ENCODE data around the gene EDN2.
A peak's percentile ranks its signal among the peaks of the same experiment; 100 is the strongest.

Gene EDN2

DNA sequence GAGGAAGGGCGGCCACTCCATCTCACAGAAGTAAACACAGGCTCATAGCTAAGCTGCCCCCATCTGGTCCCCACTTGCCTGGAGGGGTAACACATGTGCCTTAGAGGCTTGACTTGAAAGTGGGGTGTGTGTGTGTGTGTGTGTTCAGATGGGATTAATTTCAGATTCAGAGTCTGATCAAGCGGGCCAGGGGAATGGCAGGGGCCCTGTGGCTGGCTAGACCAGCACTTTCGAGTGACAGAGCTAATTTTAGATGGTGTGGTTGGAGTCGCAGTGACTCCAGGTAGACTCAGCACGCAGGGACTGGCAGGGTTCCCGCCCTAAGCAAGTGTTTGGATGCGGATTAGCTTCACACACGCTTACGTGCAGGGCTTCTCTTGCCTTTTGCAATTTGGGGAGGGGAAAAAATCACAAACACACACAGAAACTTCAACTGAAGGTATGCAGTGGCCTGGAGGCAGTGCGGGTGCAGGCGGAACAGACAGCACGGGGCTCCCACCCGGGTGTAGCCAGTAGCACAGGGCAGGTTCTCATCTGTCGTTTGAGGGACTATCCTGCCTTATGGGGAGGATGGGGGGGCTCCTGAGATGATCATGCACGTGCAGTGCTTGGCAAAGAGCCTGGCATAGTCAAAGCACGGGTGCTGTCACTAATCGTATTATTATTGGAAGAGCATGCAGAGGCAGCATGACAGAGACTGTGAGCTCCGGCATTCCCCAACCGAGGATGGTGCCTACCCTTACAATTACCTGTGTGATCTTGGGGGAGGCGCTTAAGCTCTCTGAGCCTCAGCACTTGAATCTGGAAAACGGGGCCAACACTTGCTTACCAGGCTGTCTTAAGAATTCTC, 1.3 kb downstream of the EDN2 start:
- no peak for DNase-seq (ENCODE audit: low read depth, low spot score)

DNA sequence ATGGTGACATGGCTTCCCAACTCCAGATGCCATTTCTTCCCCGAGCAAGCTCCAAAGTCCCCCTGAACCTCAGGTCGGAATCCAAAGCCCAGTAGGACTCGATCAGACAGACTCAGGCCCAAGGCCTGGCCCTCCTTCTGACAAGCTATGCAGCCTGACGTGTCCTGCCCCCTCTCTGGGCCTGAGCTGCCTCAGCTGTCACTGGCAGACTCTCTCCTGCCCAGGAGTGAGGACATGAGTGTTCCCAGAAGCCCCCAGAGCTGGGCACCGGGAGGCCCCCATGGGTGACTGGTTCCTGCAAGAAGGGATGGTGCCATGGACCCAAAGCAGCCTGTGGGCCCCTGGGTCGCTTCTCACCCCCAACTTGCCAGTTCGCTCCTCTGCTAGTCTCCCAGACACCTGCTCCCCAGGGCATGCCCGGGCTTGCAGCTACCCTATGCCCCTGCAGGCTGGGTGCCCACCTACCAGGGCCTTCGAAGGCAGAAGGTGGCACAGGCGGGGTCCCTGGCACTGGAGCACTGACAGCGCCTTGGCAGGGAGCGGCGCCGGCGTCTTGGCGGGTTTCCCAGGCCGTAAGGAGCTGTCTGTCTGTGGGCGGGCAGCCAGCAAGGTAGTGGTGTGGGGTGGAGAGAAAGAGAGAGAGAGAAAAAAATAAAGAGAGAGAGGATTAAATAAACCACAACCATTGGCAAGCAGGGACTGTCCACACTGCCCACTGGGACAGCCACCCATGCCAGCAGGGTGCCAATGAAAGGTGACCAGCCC, 2.3 kb downstream of the EDN2 start:
- DNase-seq (ENCODE audit: low read depth, low spot score) = no peak

DNA sequence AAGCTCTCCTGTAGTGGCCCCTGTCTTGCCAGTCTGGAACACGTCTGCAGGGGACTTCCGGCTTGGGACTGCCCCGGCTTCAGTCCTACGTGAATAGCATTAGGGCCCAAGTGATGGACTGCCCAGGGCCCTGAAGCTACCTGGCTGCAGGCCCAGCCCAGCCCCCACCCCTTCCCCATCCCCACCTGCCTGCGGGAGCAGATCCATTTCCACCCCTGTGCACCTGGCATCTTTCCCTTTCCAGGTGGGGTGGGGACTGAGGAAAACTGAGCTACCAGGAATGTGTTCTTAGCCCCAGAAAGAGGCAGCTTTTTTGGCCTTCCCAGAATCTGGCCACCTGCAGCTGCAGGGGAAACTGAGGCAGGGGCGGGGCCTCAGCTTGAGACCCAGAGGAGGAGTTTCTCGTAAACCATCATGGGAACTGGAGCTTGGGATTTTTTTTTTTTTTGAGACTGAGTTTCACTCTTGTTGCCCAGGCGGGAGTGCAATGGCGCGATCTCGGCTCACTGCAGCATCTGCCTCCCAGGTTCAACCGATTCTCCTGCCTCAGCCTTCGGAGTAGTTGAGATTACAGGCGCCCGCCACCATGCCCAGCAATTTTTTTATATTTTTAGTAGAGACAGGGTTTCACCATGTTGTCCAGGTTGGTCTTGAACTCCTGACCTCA, 3.2 kb downstream of the EDN2 start:
- DNase-seq (ENCODE audit: low read depth, low spot score) = no peak

DNA sequence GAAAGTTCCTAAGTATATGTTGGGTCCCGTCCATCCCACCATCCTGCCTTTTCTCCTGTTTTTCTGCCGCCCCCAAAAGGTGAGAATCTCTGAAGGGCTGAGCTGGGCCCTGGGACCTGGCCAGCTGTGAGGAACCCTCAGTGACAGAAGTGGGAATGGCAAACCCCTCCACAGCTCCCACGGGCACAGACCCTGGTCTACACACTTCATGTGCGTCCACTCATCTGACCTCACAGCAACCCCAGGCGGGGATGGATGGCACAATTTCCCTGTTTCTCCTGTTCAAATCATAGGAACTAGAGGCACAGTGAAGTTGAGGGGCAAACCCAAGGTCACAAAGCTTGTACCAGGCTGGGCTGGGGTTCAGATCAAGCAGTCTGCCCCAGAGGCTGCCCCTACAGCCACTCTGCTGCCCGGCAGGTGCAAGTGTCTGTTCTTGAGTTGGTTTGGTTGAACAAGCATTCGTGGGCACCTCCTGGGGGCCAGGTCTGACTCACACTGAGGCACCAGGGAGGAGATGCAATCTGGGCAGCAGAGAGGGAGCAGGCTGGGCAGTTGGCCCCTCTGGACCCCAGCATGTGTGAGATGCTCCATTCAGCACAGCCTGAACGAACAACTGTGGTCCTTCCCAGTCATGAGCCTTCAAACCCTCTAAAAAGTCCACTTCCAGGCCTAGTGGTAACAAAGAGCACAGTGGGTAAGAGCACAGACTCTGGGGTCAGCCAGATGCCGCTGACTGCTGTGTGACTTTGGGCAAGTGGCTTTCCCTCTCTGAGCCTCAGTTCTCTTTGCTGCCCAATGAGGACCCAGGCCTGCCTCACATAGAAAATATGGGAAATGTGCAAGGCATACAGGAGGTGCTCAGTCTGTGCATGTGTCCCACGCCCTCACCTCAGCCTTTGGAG, 4.0 kb downstream of the EDN2 start:
- DNase-seq (ENCODE audit: low read depth, low spot score) = no peak

DNA sequence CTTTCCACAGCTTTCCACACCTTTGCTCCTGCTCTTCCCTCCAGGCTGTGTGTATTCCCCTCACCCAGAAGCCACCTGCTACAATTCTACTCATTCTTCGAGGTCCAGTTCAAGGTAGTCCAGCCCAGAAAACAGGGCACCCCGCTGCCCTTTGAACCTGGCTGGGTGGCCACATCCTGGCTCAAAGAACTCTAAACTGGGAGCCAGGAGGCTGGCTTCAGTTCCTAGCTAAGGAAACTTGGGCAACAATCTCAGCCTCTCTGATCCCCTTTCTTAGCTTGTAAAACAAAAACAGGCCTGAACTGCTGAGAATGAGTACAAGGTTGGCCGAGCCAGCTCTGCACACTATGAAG, 4.7 kb downstream of the EDN2 start:
- DNase-seq (ENCODE audit: low read depth, low spot score) = no peak

DNA sequence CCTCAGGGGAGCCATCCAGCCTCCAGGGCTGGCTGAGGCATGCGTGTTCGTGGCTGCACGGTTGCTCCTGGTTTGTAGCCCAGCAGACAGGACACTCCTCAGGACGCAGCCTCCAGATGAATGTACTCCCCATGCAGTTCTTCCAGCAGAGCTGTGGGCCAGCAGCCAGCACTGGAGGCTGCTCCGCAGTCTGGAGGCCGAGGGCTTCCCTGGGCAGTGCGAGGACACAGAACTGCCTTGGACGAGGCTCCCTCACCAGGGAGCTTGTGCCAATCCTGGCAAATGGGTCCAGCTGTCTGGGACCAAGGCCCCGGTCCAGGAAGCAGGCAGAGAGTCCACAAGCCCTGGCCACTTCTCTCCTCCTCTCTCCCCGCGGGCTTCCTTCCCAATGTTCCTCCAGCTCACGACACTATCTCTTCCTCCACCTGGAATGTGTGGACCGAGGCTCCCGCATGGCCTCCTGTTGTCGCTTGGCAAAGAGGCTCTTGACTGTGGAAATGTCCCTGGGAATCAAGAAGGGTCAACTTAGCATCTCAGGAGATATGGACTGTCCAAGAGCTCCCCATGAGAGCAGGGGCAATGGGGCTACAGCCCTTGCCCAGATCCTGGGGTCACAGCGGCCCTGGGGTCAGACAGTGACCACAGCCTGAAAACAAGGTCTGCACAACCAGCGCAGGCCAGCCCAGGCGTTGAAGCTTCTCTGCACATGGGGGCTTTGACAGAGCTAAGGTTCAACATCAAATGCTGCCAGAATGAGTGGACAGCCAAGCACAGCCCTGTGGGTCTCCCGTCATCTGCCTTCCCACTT, 5.3 kb downstream of the EDN2 start:
- peak; percentile 37 for DNase-seq (ENCODE audit: low read depth, low spot score)

DNA sequence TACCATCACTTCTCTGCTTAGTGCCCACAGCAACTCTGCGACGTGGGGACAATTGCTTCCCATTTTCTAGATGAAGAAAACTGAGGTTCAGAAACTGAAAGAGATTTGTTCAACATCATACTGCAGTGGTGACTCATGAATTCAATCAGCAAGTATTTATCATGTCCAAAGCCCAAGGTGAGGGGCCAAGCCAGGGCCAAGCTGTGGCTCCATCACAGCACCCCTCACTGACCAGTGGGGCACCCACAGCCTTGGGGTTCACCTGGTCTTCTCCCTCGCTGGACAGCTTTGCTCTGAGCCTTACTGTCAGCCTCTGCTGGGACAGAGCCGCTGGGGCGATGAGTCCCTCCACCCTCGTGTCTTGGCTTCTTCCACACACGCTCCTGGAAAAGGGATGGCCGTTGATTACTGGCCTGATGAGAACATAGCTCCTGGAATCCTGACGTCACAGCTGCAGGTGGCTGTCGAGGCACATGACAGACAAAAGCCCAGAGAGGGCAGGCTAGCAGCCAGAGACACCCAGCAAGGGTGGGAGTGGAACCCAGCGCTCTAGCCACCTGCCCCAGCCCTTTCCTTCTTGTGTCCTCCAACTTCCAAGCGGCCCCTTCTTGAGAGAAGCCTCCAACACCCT, 6.2 kb downstream of the EDN2 start:
- DNase-seq (ENCODE audit: low read depth, low spot score) = no peak

DNA sequence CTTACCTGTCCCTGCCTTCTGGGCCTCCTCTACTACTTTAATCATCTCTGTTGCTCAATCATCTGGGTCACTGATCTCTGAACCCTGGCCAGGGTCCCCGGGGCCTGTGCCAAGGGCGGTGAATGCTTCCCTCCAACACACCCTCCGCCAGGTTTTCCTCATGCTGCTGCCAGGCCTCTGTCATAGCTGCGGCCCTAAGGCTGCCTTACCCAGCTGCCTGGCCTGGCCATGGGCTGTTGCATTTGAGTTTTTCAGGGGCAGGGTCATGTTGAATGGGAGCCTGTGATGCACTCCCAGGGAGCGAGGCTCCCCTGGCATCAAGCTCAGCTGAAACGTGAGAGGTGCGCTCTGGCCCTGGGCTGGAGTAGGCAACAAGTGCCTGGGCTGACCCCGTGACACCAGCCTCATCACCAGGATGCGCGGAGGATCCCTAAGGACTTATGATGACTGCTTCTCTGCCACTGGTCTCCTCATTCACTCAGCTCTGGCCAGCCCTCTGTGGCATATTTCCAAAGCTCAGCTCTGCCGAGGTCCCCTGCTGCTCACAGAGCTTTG, 7.6 kb downstream of the EDN2 start:
- peak; percentile 36 for DNase-seq (ENCODE audit: low read depth, low spot score)

DNA sequence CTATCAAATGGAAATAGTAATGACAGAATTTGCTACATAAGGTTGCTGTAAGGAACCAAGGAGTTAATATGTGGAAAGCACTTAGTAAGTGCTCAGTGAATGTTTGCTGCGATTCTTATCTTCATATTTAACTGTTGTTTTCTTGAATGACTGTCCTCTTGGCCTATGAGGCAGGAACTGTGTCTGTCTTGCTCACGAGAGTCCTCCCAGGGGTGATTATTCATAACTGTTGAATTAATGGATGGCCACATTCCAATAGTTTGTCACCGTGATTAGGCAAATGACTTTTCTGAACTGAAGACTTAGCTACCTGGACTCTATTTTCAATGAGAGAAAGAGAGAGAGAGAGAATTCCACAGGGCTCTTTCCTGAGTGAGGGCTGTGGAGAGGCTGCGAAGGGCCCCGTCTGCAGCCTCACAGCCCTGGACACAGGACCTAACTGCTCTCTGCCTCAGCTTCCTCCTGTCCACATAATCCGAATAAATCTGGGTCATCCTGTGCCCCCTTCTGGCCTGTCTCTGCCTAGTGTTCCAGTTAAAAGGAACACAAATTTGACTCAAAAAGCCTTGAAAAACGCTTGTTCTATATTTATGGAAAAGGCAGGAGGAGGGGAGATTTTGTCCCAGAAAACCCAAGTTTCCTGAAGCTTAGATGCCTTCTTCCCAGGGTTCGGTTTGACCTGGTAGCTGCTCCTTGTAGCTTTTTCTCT, 8.5 kb downstream of the EDN2 start:
- no peak for DNase-seq (ENCODE audit: low read depth, low spot score)

DNA sequence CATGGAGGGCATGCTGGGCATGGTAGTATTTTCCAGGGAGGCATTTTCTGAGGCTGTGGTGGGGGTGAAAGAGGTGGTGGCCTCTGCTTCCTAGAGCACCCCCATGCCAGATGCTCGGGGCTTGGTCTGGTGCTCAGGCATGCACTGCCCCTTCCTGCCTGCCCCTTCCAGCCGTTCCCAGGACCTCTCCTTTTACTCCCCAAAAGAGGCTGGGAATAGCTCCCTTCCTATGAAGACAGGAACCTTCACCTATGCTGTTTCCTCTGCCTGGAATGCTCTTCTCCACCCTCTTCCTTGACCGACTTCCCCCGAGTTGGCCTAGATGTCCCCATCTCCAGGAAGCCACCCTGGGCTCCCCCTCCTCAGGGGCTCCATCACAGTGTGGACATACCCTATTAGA, 9.1 kb downstream of the EDN2 start:
- DNase-seq (ENCODE audit: low read depth, low spot score) = no peak

DNA sequence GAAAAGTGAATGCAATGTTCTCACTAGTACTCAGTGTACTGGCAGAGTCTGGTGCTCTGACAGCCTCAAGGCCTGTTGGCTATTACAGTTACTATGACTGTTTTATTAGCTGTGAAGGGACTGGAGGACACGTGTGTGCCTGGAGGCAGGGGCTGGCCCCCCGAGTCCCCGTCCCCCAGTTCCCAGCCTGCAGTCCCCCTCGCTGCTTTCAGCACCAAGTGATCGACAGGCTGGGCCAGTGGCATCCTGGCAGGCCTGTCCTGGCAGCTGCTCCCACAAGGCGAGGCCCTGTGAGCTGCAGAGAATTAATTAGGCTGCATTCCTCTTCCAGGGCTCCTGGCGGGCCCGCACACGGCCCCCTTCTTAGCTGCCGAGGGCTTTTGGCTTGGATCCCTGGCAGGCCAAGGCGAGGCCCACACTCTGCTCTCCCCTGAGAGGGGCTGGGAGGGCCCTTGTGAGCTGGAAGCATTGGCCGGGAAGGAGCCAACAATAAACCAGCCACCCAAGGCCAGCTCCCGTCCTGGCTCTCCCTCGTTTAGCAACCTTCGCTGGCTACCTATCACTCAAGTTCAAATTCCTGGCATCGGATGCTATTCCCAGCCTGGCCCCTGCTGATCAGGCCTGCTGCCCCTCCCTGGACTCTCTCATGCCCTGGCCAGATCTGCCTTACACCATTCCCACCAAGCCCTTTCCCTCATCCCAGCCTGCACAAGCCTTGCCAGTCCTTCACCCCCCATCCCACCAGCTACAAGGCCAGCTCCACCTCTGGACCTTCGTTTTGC, 9.8 kb downstream of the EDN2 start:
- DNase-seq (ENCODE audit: low read depth, low spot score) = no peak

DNA sequence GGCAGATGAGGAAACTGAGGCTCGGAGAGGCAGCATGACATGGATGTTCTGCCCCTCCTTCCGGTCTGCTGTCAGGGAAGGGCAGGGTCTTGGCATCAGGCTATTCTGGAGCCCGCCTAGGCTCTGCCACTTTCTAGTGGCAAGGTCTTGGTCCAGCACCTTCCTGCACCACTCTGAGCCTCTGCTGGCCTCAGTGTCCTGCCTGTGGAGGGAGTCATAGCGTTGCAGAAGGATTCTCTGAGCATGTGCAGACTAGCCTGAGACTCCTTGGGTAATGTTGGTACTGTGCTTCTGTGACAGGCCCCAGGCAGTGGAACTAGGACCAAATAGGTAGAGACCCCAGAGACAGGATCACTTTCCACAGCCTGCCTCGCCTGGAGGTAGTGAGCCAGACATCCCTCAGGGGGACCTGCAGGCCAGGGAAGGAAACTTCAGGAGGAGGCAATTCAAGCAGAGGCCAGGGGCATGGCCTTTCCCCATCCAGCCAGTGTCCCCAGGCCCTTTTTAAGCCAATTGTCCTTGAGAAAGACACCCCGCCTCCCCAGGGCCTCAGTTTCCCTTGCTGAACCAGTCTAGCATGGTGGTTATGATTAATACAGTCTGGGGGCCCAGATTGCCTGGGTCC, 10.6 kb downstream of the EDN2 start:
- DNase-seq (ENCODE audit: low read depth, low spot score) = no peak

DNA sequence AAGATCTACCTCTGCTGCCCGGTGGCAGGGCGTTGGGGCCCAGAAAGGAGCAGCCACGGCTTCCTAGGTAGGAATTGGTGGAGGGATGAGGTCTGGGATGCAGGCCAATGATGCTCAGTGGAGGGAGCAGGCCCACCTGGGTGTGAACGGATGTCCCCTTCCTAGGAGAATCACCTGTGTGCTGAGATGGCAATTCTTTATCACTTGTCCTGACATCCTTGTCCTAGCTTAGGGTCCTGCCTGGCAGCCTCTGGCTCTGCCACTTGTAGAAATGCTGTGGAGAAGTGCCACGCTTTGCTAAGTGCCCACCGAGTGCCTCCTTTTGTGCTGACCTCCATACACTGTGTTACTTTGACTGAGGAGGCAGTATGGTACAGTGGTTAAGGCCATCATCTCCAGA, 12.8 kb downstream of the EDN2 start:
- DNase-seq (ENCODE audit: low read depth, low spot score) = no peak

DNA sequence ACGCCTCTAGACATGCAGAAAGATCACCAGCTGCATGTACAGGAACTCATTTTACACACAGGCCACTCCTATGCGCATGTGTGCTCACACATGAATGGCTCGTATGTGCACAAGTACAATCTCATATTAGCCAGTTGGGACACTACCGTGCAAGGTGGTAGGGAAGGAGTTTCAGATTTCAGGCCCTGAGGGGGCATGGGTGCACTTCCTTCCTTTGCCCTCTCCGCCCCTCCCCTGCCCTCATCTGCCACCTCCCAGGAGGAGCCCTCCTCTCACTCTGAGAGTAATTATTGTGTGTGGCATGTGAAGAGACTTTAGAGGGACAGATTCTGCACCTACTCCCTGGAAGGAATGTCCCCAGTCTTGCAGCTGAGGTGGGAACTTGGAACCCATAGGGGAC, 14.8 kb downstream of the EDN2 start:
- no peak for DNase-seq (ENCODE audit: low read depth, low spot score)

DNA sequence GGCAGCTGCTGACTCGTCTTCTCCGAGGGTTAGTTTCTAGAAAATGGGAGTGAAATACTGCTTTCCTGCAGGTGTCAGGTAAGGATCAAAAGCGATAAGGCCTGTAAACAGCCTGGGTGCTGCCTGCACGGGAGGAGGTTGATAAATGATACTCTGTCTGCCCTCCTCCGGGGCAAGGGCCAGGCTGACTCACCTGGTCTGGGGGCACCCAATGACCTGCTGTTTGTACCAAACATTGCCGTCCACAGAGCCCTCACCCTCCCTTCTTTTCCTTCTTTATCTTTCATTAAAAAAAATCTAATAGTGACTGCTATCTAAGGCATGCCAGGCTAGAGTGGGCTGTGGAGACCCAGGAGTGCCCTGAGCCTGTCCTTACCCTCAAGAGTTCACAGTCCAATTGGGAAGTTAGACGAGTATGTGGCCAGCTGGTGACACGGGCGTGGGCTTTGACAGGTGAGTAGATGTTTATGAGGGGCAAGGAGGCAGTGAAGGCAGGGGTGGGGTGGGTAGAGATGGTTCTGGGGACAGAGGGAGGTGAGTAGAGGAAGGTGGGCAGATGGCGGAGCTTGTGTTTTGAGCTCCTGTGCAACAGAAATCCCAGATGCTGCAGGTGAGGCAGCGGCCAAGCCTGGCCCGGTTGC, 16.2 kb downstream of the EDN2 start:
- no peak for DNase-seq (ENCODE audit: low read depth, low spot score)

DNA sequence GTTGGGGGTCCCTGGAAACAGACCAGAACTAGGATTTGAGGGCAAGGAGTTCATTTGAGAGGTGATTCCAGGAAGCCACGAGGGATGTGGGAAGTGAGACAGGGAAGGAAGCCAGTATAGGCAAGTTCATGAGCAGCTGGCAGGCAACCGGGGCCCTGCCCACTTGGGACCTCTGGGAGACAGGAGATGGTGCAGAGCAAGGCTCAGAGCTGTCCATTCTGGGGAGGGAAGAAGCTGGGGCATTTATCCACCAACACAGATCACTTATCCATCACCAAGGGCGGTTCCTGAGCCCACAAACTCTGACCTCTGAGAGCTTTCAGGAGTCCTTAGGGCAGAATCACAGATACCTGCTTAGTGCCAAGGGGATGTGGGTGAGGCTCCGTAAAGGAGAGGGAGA, 16.8 kb downstream of the EDN2 start:
- DNase-seq (ENCODE audit: low read depth, low spot score) = no peak

DNA sequence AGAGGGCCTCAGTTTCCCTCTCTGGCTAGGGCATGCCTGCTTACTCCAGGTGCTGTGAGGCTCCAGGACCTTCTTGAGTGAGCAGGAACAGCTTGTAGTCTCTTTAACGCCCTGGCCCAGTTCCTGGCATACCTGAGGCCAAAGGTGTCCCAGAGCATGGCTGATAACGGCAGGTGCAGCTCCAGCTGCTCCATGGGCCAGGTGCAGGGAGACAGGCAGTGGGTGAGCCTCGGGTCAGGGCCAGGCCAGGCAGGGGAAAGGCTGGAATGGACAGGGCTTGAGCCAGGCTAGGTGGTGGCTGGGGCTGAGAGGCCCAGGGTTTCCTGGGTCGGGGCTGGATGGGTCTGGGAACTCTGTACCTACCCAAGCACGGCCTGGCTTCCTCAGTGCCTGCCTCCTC, 18.3 kb downstream of the EDN2 start:
- no peak for DNase-seq (ENCODE audit: low read depth, low spot score)

DNA sequence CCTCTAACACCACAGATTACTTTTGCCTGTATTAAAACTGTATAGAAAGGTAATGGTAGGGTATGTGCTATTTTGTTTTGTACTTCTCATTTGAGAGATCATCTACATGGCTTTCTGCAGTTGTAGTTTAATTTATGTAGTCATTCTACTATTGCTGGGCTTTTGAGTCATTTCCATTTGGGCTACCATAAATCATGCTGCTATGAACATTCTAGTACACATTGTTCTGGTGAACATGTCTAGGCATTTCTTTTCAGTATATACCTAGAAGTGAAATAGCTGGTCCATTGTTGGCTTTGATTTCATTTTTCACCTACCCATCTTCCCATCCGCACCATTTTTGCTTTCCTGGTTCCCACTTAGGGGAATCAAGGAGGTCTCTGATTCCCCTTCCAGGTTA, 18.7 kb downstream of the EDN2 start:
- no peak for DNase-seq (ENCODE audit: low read depth, low spot score)
